Right renal cortex interstitium (tissue), 3 donors: Measurements from ENCODE around the gene MYBPHL. TPM values are rescaled to one million over a fixed set of nuclear protein-coding genes. Genes with fewer than 3 reads are reported as not detected.

ENCODE experiments used
- DNase-seq, 3 donors: peaks; one replicate each; pipeline ENCODE4 v3.0.0-alpha.2; 2013; ENCODE audit warnings: low read depth in 3 of 3, low spot score in 2 of 3
- polyA plus RNA-seq, 3 donors: library from polyadenylated mRNA; unstranded; fragments of 120-200 nt; gene quantifications; one replicate each; pipeline ENCODE4 v1.2.1, GENCODE V29; 2013; ENCODE audit not compliant: insufficient read length in 3 of 3

The MYBPHL gene
- polyA plus RNA-seq, 3 donors, result 0.08 TPM; not detected in 2

- DNase-seq, result no peak
Measured at GRCh38 chr1:109281680-109282496, 24.9 kb downstream of the MYBPHL start.

- no peak for DNase-seq
Measured at GRCh38 chr1:109280862-109281261, 25.9 kb downstream of the MYBPHL start.

DNA sequence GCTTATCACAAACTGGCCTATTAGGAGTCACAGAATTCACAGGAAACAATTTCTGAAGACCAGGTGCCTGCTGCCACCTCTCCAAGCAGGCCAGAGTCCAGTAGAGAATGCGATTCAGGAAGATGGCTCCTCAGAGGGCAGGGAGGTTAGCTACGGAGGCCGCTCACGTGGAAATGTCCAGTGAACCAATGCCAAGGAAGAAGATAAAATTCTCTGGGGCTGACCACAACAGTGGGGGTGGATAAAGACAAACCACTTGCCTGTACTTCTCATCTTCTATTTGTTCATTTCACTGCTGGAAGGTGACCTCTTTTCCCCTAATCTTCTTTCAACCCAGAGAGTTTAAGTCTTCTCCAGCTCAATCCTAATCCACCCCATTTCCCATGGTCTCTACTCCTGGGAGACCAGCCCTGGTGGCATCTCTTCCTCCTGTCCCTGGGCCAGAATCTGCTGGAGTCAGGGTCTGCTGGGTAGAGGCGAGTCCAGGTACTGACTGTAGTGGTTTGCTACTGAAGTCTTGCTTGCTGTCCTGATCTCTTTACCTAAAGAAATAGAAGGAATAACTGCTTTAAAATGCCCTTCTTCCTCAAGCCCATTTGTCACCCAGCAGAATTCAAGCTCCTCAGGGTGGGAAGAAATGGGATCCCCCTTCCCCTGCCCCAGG, 27.1 kb downstream of the MYBPHL start:
- DNase-seq, result no peak

- no peak for DNase-seq
Measured at GRCh38 chr1:109277434-109278204, 29.2 kb downstream of the MYBPHL start.

- no peak for DNase-seq
Measured at GRCh38 chr1:109275706-109276345, 31.0 kb downstream of the MYBPHL start.

GRCh38 chr1:109274533-109275476, 32.0 kb downstream of the MYBPHL start:
- peak in 1 of 3 donors; percentile 61 for DNase-seq

DNA sequence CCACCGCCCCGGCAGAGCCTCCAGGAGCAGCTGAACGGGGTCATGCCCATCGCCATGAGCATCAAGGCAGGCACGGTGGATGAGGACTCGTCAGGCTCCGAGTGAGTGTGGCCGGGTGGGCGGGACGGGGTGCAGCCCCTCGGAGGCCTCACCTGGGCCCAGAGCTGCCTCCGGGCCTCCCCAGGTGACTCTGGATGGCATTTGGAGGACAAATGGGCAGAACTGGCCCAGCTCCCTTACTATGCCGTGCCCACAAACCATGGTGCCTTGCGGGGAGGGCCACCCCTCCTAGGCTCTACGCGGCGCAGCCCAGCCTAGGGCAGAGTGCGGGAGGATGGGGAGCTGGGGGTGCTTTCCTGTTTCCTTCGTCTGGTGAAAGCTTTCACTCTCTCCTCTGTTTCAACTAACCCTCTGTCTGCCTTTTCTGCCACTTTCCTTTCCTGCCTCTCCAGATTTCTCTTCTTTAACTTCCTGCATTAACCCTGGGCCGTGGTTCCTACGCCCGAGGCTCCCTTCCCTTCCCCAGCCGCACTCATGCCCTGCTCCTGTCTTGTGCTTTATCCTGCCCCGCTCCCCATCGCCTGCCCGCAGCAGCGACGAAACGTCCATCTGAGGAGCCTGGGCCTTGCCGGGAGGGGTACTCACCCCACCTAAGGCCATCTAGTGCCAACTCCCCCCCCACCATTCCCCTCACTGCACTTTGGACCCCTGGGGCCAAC, 33.1 kb downstream of the MYBPHL start:
- DNase-seq, result no peak

GRCh38 chr1:109272831-109273547, 33.8 kb downstream of the MYBPHL start:
- no peak for DNase-seq

DNA sequence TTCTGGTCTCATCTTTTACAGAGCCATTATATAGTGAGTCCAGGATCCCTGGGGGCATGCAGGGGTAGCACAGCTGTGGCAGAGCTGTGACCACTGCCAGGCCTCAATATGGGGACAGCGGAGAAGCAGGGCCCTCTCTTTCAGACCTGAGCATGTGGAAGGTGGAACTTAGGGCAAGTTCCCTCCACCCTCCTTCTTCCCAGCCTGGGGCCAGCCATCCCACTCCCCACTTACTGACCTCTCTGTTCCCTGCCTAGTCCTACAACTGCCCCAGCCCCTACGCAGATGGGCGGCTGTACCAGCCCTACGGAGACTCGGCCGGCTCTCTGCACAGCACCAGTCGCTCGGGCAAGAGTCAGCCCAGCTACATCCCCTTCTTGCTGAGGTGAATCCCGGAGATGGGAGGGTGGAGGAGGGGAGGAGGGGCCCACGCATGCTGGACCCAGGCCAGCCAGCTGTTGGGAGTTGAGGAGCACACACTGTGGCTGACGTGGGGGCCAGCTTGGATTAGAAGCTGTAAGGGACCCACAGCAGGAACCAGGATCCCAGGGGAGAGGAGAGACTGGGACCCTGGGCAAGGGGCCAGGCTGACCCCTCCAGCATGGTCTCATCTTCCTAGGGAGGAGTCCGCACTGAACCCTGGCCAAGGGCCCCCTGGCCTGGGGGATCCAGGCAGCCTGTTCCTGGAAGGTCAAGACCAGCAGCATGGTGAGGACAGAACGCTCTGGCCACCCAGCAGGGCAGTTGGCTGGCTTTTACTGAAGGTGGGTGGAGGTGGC, 34.6 kb downstream of the MYBPHL start:
- no peak for DNase-seq

DNA sequence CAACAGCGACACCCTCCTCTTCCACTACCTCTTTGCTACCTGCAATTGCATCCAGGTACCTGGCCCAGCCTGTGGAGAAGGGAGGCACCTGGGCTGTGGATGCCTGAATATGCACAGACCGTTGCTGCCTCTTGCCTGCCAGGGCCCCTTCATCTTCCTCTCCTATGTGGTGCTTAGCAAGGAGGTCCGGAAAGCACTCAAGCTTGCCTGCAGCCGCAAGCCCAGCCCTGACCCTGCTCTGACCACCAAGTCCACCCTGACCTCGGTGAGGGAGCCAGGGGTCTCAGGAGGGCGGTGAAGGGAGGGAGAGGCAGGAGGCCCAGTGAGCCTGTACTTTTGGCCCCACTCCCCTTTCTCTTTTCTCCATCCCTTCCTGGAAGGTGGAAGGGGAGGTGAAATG, 35.4 kb downstream of the MYBPHL start:
- DNase-seq, result no peak

DNA sequence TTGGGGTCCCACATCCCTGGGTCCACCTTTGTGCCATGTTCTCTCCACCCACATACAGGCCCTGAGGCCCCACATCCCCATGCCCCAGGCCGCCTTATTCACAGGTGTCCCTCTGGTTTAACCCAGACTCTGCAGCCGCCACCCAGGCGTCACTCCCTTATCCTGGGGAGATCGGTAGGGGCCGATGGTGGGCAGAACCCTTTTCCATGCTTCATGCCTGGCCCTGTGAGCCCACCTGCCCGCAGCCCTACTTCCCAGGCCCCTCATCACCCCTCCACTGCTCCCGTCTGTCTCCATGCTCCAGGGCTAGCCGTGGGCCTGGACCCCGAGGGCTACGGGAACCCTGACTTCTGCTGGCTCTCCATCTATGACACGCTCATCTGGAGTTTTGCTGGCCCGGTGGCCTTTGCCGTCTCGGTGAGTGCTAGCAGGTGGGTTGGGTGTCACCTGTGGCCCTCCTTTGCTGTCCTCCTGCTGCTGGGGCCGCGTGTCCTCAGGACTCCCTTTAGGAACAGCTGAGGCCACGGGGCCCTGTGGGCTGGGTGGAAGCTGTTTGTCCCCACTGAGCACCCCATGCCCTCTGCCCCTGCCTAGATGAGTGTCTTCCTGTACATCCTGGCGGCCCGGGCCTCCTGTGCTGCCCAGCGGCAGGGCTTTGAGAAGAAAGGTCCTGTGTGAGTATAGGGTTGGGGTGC, 36.0 kb downstream of the MYBPHL start:
- DNase-seq, result no peak

DNA sequence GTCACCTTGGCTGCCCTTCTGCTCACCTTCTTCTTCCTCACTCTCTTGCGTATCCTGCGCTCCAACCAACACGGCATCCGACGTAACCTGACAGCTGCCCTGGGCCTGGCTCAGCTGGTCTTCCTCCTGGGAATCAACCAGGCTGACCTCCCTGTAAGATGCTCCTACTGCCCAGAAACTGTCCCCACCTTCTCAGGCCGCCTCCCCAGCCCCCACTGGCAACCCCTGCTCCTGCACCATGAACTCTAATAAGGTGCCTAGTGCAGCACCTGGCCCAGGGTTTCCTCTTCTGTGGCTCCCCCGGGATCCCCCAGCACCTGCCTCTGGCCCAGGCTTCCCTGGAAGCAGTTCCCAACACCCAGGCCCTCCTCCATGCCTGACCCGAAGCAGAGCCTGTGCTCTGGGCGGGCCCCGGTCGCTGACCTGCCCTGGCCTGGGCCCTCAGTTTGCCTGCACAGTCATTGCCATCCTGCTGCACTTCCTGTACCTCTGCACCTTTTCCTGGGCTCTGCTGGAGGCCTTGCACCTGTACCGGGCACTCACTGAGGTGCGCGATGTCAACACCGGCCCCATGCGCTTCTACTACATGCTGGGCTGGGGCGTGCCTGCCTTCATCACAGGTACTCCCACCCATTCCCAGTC, 36.7 kb downstream of the MYBPHL start:
- DNase-seq, result no peak

GRCh38 chr1:109269212-109269980, 37.4 kb downstream of the MYBPHL start:
- DNase-seq, result no peak

DNA sequence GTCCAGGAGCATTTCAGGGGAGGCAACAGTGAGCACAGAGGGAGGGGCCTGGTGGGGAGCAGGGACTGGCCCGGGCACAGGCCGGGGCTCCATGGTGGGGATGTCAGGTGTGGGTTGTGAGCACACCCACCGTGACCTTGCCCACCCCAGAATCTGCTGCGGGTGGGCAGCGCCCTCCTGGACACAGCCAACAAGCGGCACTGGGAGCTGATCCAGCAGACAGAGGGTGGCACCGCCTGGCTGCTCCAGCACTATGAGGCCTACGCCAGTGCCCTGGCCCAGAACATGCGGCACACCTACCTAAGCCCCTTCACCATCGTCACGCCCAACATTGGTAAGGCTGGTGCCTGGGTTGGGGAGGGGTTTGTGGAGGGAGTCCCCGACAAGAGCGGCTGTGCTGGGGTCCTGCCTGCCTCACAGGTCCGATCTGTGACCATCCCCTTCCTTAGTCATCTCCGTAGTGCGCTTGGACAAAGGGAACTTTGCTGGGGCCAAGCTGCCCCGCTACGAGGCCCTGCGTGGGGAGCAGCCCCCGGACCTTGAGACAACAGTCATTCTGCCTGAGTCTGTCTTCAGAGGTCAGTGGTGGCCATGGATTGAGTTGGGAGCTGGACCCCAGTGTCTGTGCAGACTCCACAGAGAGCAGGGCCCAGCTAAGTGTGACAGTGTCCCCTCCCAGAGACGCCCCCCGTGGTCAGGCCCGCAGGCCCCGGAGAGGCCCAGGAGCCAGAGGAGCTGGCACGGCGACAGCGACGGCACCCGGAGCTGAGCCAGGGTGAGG, 38.2 kb downstream of the MYBPHL start:
- DNase-seq, result no peak

GRCh38 chr1:109267743-109268300, 39.0 kb downstream of the MYBPHL start:
- no peak for DNase-seq
